DND-41 (cell line): Measurements from ENCODE around the gene HEYL.

Source experiments
- EZH2 ChIP-seq: IDR thresholded peaks from 3 replicates; pipeline ENCODE4 v1.6.1; 2012; ENCODE audit warnings: borderline replicate concordance, low read depth, mild to moderate bottlenecking, moderate library complexity, low read length, inconsistent platforms; ENCODE audit not compliant: severe bottlenecking
- TF ChIP-seq, protein P1 (sequence below): IDR thresholded peaks from 2 replicates; pipeline ENCODE4 v1.5.1; 2012; ENCODE audit warnings: borderline replicate concordance, low read length, moderate library complexity, mild to moderate bottlenecking; ENCODE audit not compliant: poor library complexity, severe bottlenecking; ENCODE audit errors: extremely low read depth

- TF ChIP-seq, protein P1, sequence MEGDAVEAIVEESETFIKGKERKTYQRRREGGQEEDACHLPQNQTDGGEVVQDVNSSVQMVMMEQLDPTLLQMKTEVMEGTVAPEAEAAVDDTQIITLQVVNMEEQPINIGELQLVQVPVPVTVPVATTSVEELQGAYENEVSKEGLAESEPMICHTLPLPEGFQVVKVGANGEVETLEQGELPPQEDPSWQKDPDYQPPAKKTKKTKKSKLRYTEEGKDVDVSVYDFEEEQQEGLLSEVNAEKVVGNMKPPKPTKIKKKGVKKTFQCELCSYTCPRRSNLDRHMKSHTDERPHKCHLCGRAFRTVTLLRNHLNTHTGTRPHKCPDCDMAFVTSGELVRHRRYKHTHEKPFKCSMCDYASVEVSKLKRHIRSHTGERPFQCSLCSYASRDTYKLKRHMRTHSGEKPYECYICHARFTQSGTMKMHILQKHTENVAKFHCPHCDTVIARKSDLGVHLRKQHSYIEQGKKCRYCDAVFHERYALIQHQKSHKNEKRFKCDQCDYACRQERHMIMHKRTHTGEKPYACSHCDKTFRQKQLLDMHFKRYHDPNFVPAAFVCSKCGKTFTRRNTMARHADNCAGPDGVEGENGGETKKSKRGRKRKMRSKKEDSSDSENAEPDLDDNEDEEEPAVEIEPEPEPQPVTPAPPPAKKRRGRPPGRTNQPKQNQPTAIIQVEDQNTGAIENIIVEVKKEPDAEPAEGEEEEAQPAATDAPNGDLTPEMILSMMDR: no peak
- no peak for TF ChIP-seq EZH2
These were observed 19.7 kb upstream of the HEYL start for GRCh38 chr1:39659110-39659509.
